Testis (tissue), 2 donors: Measurements from ENCODE around the gene TACC2.
"Not testable (repeated sequence)": the region's sequence is repeated elsewhere in the genome, so short reads cannot be mapped to it uniquely, and the experiment has no call there.

Experiments used
- POLR2A ChIP-seq: fragments of 450-650 bp; IDR thresholded peaks from one replicate; pipeline ENCODE4 v1.6.1; 2017; ENCODE audit warnings: antibody characterized with exemption, mild to moderate bottlenecking, moderate library complexity
- TF ChIP-seq, protein P1 (sequence below), 3 experiments: fragments of 450-650 bp in 2 of 3; fragments of 200-600 bp in 1 of 3; sonication (generic) in 1 of 3; IDR thresholded peaks; one replicate each; pipeline ENCODE4 v1.5.1; 2016 to 2019; ENCODE audit warnings: antibody characterized with exemption in 3 of 3, mild to moderate bottlenecking in 2 of 3, moderate library complexity in 1 of 3

GRCh38 chr10:121969086-121969485, 19.9 kb upstream of the TACC2 start:
- TF ChIP-seq, protein P1, sequence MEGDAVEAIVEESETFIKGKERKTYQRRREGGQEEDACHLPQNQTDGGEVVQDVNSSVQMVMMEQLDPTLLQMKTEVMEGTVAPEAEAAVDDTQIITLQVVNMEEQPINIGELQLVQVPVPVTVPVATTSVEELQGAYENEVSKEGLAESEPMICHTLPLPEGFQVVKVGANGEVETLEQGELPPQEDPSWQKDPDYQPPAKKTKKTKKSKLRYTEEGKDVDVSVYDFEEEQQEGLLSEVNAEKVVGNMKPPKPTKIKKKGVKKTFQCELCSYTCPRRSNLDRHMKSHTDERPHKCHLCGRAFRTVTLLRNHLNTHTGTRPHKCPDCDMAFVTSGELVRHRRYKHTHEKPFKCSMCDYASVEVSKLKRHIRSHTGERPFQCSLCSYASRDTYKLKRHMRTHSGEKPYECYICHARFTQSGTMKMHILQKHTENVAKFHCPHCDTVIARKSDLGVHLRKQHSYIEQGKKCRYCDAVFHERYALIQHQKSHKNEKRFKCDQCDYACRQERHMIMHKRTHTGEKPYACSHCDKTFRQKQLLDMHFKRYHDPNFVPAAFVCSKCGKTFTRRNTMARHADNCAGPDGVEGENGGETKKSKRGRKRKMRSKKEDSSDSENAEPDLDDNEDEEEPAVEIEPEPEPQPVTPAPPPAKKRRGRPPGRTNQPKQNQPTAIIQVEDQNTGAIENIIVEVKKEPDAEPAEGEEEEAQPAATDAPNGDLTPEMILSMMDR (IDR thresholded peaks at IDR 0.05): not testable (repeated sequence)
- TF ChIP-seq POLR2A: not testable (repeated sequence)
